Measurements from ENCODE around the gene ACY1.
A peak's percentile ranks its signal among the peaks of the same experiment; 100 is the strongest.

Gene ACY1
- long read RNA-seq, transcript ACY1-215 (15 exons, 1,684 nt) = major isoform, 101 of 122 reads
- long read RNA-seq, partial matches to known transcripts = 0 of 122 reads
- long read RNA-seq, other reads (novel, unspliced or antisense) = 10 of 122 reads

DNA sequence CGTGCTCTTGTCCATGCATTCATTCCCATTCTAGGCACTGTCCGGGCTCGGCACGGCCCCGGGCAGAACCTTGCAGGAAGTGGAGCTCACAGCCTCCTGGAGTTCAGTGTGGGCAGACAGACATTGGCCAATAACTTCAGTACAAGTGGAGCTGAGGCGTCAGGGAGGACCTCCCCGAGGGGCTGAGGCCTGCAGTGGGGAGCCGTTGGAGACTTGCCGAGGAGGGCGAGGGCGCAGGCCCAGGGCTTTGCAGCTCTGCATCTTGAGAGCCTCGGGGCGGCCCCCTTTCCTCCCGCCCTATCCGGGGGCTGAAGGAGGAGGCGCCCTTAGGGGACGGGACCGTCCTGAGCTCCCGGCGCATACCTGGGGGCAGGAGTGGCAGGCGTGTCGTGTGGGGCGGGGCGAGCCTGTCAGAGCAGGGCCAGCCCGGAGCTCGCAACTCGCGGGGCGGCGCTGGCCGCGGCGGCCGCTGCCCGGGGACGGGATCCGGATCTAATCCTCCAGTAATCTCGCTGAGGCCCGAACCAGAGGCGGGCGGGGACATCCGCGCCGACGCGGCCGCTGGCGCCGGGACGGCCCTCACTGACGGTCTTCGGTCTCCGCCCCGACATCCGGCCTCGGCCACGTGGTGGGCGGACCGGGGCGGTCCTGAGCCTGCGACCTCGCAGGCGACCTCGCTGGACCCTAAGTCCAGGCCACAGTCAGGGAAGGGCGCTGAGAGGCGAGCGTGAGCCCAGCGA is at the start of gene ACY1:
ACY1 (plus strand) TSS at position 698 of the 740 bp plus-strand sequence. CDS start 530 bp downstream, outside the sequence.
- peak; percentile 79 to 85 for DNase-seq (ENCODE audit: low read depth in 1 of 2, low spot score in 1 of 2)
- TF ChIP-seq, protein P1, sequence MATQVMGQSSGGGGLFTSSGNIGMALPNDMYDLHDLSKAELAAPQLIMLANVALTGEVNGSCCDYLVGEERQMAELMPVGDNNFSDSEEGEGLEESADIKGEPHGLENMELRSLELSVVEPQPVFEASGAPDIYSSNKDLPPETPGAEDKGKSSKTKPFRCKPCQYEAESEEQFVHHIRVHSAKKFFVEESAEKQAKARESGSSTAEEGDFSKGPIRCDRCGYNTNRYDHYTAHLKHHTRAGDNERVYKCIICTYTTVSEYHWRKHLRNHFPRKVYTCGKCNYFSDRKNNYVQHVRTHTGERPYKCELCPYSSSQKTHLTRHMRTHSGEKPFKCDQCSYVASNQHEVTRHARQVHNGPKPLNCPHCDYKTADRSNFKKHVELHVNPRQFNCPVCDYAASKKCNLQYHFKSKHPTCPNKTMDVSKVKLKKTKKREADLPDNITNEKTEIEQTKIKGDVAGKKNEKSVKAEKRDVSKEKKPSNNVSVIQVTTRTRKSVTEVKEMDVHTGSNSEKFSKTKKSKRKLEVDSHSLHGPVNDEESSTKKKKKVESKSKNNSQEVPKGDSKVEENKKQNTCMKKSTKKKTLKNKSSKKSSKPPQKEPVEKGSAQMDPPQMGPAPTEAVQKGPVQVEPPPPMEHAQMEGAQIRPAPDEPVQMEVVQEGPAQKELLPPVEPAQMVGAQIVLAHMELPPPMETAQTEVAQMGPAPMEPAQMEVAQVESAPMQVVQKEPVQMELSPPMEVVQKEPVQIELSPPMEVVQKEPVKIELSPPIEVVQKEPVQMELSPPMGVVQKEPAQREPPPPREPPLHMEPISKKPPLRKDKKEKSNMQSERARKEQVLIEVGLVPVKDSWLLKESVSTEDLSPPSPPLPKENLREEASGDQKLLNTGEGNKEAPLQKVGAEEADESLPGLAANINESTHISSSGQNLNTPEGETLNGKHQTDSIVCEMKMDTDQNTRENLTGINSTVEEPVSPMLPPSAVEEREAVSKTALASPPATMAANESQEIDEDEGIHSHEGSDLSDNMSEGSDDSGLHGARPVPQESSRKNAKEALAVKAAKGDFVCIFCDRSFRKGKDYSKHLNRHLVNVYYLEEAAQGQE (IDR thresholded peaks at IDR 0.05; ENCODE audit: insufficient replicate concordance, low read depth) = peak; percentile 10
- TF ChIP-seq POLR2AphosphoS5 (IDR thresholded peaks at IDR 0.05; ENCODE audit: low read depth) (peak; percentile 58), SPI1 (IDR thresholded peaks at IDR 0.05; ENCODE audit: borderline replicate concordance, low read depth) (no peak), CTCF (IDR thresholded peaks at IDR 0.05; ENCODE audit: insufficient read depth, low read length) (no peak), GABPA (IDR thresholded peaks at IDR 0.05; ENCODE audit: low read depth) (0 out of 2 replicates have a peak, but pooled peaks have one; percentile 43)
- peak within 1 kb of the TSS; percentile 78 for H3K27ac ChIP-seq (replicated peaks)
- no peaks in the 10 kb centered on the region for H3K27me3 ChIP-seq (ENCODE audit: insufficient read depth, poor library complexity, severe bottlenecking)
- H3K4me3 ChIP-seq (replicated peaks; ENCODE audit: insufficient read depth, low read length) = peak within 1 kb of the TSS; percentile 66

DNA sequence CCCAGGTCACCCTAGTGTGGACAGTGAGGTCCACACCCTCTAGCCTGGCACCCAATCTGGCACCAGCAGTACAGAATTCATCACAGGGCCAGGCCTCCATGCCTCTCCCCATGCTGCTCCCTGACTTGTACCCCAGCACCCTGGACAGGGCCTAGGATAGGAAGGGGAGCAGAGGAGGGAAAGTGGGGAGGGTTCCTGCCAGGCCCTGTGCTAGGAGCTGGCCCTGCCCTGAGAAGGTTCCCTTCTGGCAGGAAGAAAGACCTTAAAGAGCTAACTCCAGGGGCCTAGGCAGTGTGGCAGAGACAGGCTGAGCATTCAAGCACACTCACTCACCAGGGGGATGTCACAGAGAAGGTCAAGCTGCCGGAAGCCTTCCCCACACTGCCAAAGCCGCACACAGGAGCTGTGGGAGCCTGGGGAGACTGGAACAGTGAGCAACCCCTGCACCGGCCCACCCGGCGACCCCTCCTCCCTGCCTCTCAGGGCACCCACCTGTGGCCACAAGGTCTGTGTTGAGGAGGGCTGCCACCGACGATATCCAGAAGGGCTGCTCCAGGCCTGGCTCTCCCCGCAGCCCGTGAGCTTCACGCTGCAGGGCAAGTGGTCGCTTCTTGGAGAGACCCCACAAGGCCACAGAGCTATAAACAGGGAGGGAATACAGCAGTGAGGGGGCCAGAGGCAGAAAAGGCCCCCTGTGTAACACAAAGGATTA is 49.0 kb upstream of the ACY1 start:
- Histone ChIP-seq H3K27me3 (ENCODE audit: insufficient read depth, poor library complexity, severe bottlenecking) (no peaks in the 10 kb centered on the region), H3K4me3 (replicated peaks; ENCODE audit: insufficient read depth, low read length) (no peak overlapping the region), H3K27ac (replicated peaks) (no peak overlapping the region)
- TF ChIP-seq POLR2AphosphoS5 (IDR thresholded peaks at IDR 0.05; ENCODE audit: low read depth) = no peak
- TF ChIP-seq, protein P1 (IDR thresholded peaks at IDR 0.05; ENCODE audit: insufficient replicate concordance, low read depth) = peak; percentile 89
- DNase-seq (ENCODE audit: low read depth in 1 of 2, low spot score in 1 of 2) = no peak

DNA sequence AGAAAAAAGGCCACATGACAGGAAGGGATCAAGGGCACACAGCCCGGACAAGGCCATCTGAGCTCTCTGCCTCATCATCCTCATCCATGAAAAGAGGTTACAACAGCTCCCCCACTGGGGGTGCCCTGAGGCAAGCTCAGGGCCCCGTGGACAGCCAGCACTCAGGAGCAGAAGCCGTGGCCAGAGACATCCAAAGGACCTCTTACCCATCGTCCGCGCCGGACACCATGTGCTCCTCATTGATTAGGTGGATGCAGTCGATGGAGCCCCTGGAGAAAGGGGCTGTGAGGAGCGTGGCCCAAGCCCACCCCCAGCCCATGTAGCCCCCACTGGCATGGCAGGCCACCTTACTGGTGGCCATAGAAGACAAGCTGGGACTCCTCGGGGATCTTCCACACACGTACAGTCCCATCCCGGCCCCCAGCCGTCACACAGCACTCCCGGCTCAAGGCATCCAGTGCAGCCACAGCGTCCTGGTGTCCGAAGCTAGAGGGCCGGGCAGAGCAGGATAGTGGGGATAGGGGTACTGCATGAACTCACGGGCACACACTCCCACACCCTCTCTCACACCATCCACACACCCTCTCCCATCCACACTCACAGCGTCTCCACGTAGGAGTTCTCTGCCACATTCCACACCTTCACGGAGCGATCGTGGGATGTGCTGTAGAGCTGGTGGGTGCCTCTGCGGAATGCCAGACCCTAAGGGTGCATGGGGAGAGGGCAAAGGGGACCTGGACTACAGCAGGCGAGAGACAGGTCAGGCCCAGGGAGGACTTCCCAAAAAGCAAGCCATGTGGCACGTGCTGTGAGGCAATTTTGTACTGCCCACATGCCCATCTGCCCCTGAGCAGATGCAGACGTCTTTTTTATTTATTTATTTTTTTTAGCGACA is 48.1 kb upstream of the ACY1 start:
- no peaks in the 10 kb centered on the region for H3K27me3 ChIP-seq (ENCODE audit: insufficient read depth, poor library complexity, severe bottlenecking)

More for the DNA sequence above, 48.1 kb upstream of the ACY1 start:
- H3K4me3 ChIP-seq (replicated peaks; ENCODE audit: insufficient read depth, low read length) = no peak overlapping the region
- no peak overlapping the region for H3K27ac ChIP-seq (replicated peaks)
- TF ChIP-seq CTCF (IDR thresholded peaks at IDR 0.05; ENCODE audit: insufficient read depth, low read length) = no peak
- TF ChIP-seq SPI1 (IDR thresholded peaks at IDR 0.05; ENCODE audit: borderline replicate concordance, low read depth) = no peak
- TF ChIP-seq GABPA (IDR thresholded peaks at IDR 0.05; ENCODE audit: low read depth) = no peak
- TF ChIP-seq POLR2AphosphoS5 (IDR thresholded peaks at IDR 0.05; ENCODE audit: low read depth) = no peak
- TF ChIP-seq, protein P1 (IDR thresholded peaks at IDR 0.05; ENCODE audit: insufficient replicate concordance, low read depth) = no peak
- DNase-seq (ENCODE audit: low read depth in 1 of 2, low spot score in 1 of 2) = no peak
